GM12875 (cell line): ENCODE data around the gene GNPAT.
"Not testable (repeated sequence)": the region's sequence is repeated elsewhere in the genome, so short reads cannot be mapped to it uniquely, and the experiment has no call there.

Source experiments
- H3K4me3 ChIP-seq: one replicate; pipeline ENCODE4 v1.5.1; 2011; ENCODE audit warnings: low read depth, low read length, control low read depth
- TF ChIP-seq, protein P1 (sequence below): IDR thresholded peaks from 2 replicates; pipeline ENCODE4 v1.5.1; 2011; ENCODE audit warnings: low read depth, mild to moderate bottlenecking, control low read depth, inconsistent platforms, low read length, moderate library complexity, borderline replicate concordance; ENCODE audit not compliant: insufficient read depth

The GNPAT gene

DNA sequence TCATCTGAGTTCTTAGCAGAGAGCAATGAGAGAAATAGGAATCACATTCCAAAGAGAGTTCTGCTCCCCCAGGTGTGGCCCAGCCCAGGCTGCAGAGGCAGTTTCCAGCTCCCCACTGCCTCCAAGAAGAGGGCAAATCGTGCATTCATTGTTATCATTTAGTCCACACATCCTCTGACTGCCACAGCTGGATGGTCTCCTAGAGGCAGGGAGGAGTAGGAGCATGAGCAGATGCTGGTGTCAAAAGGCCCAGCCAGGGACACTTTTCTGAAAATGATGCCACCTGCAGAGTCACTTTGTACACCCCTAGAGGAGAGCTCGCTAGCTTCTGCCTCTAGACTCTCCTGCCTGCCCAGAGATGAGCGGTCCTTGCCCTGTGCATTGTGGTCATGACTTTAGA lies 33.6 kb upstream of the GNPAT start:
- H3K4me3 ChIP-seq: no peak overlapping the region
- TF ChIP-seq, protein P1, sequence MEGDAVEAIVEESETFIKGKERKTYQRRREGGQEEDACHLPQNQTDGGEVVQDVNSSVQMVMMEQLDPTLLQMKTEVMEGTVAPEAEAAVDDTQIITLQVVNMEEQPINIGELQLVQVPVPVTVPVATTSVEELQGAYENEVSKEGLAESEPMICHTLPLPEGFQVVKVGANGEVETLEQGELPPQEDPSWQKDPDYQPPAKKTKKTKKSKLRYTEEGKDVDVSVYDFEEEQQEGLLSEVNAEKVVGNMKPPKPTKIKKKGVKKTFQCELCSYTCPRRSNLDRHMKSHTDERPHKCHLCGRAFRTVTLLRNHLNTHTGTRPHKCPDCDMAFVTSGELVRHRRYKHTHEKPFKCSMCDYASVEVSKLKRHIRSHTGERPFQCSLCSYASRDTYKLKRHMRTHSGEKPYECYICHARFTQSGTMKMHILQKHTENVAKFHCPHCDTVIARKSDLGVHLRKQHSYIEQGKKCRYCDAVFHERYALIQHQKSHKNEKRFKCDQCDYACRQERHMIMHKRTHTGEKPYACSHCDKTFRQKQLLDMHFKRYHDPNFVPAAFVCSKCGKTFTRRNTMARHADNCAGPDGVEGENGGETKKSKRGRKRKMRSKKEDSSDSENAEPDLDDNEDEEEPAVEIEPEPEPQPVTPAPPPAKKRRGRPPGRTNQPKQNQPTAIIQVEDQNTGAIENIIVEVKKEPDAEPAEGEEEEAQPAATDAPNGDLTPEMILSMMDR: no peak

DNA sequence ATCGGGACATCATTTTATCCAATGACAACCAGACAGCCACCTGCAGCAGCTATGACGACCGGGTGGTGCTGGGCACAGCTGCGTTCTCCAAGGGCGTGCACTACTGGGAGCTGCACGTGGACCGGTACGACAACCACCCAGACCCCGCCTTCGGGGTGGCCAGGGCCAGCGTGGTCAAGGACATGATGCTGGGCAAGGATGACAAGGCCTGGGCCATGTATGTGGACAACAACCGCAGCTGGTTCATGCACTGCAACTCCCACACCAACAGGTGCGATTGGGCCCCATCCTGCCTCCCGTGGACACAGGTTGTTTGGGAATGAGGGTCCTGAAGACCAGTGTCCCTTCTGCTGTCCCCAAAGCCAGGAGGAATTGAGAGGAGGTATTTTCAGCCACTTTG lies 32.0 kb upstream of the GNPAT start:
- TF ChIP-seq, protein P1: no peak
- no peak overlapping the region for H3K4me3 ChIP-seq

DNA sequence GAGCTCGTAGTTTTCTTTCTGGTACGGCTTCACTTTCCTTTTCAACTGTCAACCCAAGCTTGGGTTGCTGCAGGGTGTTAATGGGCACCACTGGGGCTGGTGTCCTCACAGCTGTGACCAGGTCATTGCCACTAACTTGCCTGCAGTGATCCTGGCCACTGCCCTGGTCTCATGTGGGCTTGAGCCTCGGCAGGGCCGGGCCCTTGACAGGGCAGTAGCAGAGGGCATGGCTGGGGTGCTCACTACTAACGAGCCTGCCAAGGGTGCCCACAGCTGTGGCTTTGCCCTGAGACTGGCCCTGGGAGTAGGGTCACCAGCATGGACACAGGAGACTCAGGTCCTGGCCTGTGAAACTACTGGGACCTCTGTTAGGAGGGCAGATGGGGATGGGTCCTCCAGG lies 31.5 kb upstream of the GNPAT start:
- no peak overlapping the region for H3K4me3 ChIP-seq
- TF ChIP-seq, protein P1: no peak

DNA sequence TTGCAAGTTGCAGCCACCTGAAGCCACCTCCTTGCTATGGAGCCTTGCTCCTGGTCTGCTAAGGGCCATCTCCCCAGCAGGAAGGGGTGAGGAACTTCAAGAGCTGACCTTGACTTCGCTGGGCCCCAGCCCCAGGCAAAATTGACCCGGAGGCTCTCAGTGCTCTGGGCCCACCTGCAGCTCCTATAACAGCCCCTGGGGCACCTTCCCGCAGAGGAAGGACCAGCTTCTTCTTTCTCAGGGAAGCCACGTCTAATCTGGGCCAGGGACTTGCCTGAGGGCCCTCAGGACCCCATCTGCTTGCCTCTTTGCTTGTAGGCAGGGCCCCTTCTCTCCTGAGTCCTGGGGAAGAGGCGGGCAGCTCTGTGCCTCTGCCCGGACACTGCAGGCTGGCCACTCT lies 30.9 kb upstream of the GNPAT start:
- H3K4me3 ChIP-seq: no peak overlapping the region
- TF ChIP-seq, protein P1: no peak

DNA sequence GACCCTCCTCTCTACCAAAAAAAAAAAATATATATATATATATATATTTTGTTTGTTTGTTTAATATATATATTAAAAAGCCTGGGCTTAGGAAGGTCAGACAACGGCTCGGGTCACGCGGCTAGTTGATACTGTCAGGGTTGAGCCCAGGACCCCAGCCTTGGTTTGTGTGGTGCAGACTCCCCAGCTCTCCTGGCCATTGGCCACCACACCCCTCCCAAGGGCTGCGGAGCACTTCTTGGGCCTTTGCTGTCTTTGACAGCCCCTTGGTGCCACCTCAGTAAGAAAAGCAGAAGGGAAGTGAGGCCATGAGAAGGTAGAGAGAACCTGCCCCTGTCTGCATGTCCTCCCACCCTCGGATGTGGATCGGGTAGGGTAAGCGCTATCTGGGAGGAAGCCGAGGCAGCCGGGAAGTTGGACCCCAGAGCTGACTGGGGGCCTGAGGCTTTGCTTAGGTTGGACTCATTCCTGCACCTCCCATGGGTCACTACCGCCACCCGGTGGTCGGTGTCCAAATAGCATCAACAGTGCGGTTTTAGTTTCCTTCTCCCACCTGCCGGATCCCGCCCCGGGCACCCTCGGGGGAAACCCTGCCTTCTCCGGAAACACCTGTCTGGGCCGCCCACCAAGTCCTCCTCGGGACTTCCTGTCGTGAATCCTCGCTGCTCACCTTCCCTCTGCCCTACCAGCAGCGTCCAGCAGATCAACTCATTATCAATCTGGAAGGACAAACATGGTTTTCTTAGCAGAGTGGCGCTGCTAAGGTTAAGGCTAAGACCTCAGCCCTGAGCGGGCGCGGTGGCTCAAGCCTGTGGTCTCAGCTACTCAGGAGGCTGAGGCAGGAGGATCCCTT lies 29.8 kb upstream of the GNPAT start:
- H3K4me3 ChIP-seq: peak overlapping the region; percentile 24
- TF ChIP-seq, protein P1: peak; percentile 91

DNA sequence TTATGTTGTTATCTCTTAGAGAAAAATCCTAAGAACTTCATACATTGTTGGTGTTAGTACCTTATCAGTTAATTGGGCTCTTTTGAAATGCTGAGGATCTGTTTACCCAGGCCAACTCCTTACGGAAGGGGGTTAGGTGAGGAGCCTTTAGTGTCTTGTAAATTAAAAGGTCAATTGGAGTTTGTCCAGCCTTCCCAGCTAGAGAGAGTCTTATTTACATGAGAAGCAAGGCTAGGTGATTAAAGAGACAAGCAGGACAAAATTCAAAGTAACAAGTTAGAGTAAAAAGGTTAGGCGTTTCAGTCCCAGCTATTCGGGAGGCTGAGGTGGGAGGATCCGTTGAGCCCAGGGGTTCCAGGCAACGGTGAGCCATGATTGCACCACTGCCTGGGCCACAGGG lies 28.7 kb upstream of the GNPAT start:
- not testable (repeated sequence) for H3K4me3 ChIP-seq

DNA sequence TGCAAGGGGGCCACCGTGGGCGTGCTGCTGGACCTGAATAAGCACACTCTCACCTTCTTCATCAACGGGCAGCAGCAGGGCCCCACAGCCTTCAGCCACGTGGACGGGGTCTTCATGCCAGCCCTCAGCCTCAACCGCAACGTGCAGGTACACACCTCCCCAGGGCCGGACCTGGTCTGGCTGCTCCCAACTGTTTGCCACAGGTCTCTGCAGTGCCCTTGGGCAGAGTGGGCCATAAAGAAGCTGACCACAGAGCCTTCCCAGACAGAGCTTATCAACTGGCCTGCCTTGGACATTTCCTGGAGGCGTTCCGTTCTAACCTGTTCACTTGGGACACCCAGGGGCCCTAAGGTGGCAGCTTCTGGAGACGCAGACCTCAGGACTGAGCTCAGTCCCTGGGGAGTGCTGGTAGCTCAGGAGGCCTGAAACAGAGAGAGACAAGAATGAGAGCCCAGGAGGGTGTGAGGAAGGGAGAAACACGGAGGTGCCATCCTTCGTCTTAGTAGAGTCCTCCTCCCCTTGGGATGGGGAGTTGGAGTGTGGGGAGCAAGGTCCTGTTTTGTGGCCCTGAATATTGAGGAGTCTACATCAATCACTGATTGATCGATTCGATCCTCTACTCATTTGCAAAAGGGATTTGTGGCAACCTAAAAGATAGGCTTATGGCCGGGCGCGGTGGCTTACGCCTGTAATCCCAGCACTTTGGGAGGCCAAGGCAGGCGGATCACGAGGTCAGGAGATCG lies 27.0 kb upstream of the GNPAT start:
- TF ChIP-seq, protein P1: no peak
- no peak overlapping the region for H3K4me3 ChIP-seq
